Activated CD8-positive, alpha-beta memory T cell treated with anti-CD3 and anti-CD28 coated beads, Interleukin-2, amount 50 U/mL, for 24 hours (primary cell): Measurements from ENCODE around the gene NLRP9.
"Not testable (repeated sequence)": the region's sequence is repeated elsewhere in the genome, so short reads cannot be mapped to it uniquely, and the experiment has no call there.

Experiments
- DNase-seq: peaks from one replicate; pipeline ENCODE4 v3.0.0-alpha.2; 2020; ENCODE audit errors: extremely low read depth

NLRP9 gene

GRCh38 chr19:55738302-55738701 lies at the start of gene NLRP9:
Gene NLRP9 (minus strand): TSS chr19:55738402. CDS start chr19:55738374, 28 bp downstream.
- DNase-seq: no peak

GRCh38 chr19:55781112-55781511 lies 42.9 kb upstream of the NLRP9 start:
- no peak for DNase-seq

- DNase-seq: no peak
Observed at GRCh38 chr19:55778331-55778730, 40.1 kb upstream of the NLRP9 start.

GRCh38 chr19:55777528-55777927 lies 39.3 kb upstream of the NLRP9 start:
- no peak for DNase-seq

GRCh38 chr19:55769632-55770031 lies 31.4 kb upstream of the NLRP9 start:
- DNase-seq: not testable (repeated sequence)

- DNase-seq: not testable (repeated sequence)
Observed at GRCh38 chr19:55768818-55769217, 30.6 kb upstream of the NLRP9 start, which contains the start of gene RFPL4AL1. Gene RFPL4AL1 (plus strand): TSS chr19:55769118. CDS start chr19:55771805, 2,687 bp downstream.

GRCh38 chr19:55766466-55766865 lies 28.3 kb upstream of the NLRP9 start:
- DNase-seq: no peak

GRCh38 chr19:55758797-55759196 lies 20.6 kb upstream of the NLRP9 start, which contains the start of gene RFPL4A:
Gene RFPL4A (plus strand): TSS chr19:55759097. CDS start chr19:55761801, 2,704 bp downstream.
- not testable (repeated sequence) for DNase-seq

GRCh38 chr19:55756808-55757207 lies 18.6 kb upstream of the NLRP9 start:
- DNase-seq: not testable (repeated sequence)

GRCh38 chr19:55753401-55753800 lies 15.2 kb upstream of the NLRP9 start:
- no peak for DNase-seq

GRCh38 chr19:55750715-55751114 lies 12.5 kb upstream of the NLRP9 start:
- no peak for DNase-seq

GRCh38 chr19:55730378-55730777 lies 7.8 kb downstream of the NLRP9 start:
- DNase-seq: not testable (repeated sequence)

GRCh38 chr19:55723491-55723890 lies 14.7 kb downstream of the NLRP9 start:
- no peak for DNase-seq

- no peak for DNase-seq
Observed at GRCh38 chr19:55720801-55721200, 17.4 kb downstream of the NLRP9 start.

- no peak for DNase-seq
Observed at GRCh38 chr19:55720214-55720746, 17.9 kb downstream of the NLRP9 start.

- not testable (repeated sequence) for DNase-seq
Observed at GRCh38 chr19:55717879-55718711, 20.1 kb downstream of the NLRP9 start.

- no peak for DNase-seq
Observed at GRCh38 chr19:55717251-55717650, 21.0 kb downstream of the NLRP9 start.

- DNase-seq: no peak
Observed at GRCh38 chr19:55716531-55716930, 21.7 kb downstream of the NLRP9 start.

- no peak for DNase-seq
Observed at GRCh38 chr19:55712804-55713631, 25.2 kb downstream of the NLRP9 start.

GRCh38 chr19:55711719-55712118 lies 26.5 kb downstream of the NLRP9 start:
- DNase-seq: no peak

- no peak for DNase-seq
Observed at GRCh38 chr19:55705972-55706371, 32.2 kb downstream of the NLRP9 start.
